Loucy (cell line): Measurements from ENCODE around the gene CNTN3.

Source experiments
- H2AFZ ChIP-seq: fragments of 200-600 bp; sonication (generic); 2 replicates; pipeline ENCODE4 v1.6.0; 2016; ENCODE audit warnings: antibody characterized with exemption, mild to moderate bottlenecking, low read length, moderate library complexity
- H3F3A ChIP-seq: fragments of 200-600 bp; 2 replicates; pipeline ENCODE4 v1.6.0; 2016; ENCODE audit warnings: antibody characterized with exemption, low read depth, mild to moderate bottlenecking
- H3K27me3 ChIP-seq: fragments of 200-600 bp; sonication (generic); 2 replicates; pipeline ENCODE4 v1.6.1; 2014; ENCODE audit warnings: low read length, mild to moderate bottlenecking; ENCODE audit not compliant: insufficient read depth, poor library complexity, severe bottlenecking
- H3K36me3 ChIP-seq: fragments of 200-600 bp; sonication (generic); 2 replicates; pipeline ENCODE4 v1.6.1; 2016; ENCODE audit warnings: low read length; ENCODE audit not compliant: insufficient read depth
- H3K4me1 ChIP-seq: fragments of 200-600 bp; sonication (generic); 2 replicates; pipeline ENCODE4 v1.5.1; 2014; ENCODE audit warnings: low read length, mild to moderate bottlenecking; ENCODE audit not compliant: insufficient read depth, poor library complexity, severe bottlenecking
- H3K4me2 ChIP-seq: fragments of 200-600 bp; sonication (generic); 2 replicates; pipeline ENCODE4 v1.6.0; 2014; ENCODE audit warnings: antibody characterized with exemption, low read length, low read depth, mild to moderate bottlenecking; ENCODE audit not compliant: poor library complexity, severe bottlenecking
- H3K4me3 ChIP-seq: fragments of 200-600 bp; sonication (generic); 2 replicates; pipeline ENCODE4 v1.5.1; 2014; ENCODE audit warnings: low read length, mild to moderate bottlenecking, mixed read lengths; ENCODE audit not compliant: poor library complexity, severe bottlenecking
- H3K79me2 ChIP-seq: fragments of 200-600 bp; sonication (generic); 2 replicates; pipeline ENCODE4 v1.6.1; 2014; ENCODE audit warnings: low read length; ENCODE audit not compliant: insufficient read depth
- H3K9ac ChIP-seq: fragments of 200-600 bp; sonication (generic); 2 replicates; pipeline ENCODE4 v1.6.0; 2014; ENCODE audit warnings: mild to moderate bottlenecking, low read depth, low read length, moderate library complexity; ENCODE audit not compliant: poor library complexity, severe bottlenecking
- H3K9me2 ChIP-seq: fragments of 200-600 bp; sonication (generic); replicated peaks from 2 replicates; pipeline ENCODE4 v1.6.1; 2016; ENCODE audit warnings: low read depth, low read length, mixed read lengths
- H3K9me3 ChIP-seq: fragments of 200-600 bp; sonication (generic); 2 replicates; pipeline ENCODE4 v1.6.1; 2014; ENCODE audit warnings: mild to moderate bottlenecking, antibody characterized with exemption, low read length, low read depth; ENCODE audit not compliant: insufficient read depth
- H4K20me1 ChIP-seq: fragments of 200-600 bp; sonication (generic); 2 replicates; pipeline ENCODE4 v1.6.0; 2014; ENCODE audit warnings: antibody characterized with exemption, low read length, mild to moderate bottlenecking; ENCODE audit not compliant: insufficient read depth, poor library complexity, severe bottlenecking
- EZH2phosphoT487 ChIP-seq: fragments of 200-600 bp; IDR thresholded peaks from 2 replicates; pipeline ENCODE4 v1.6.1; 2018; ENCODE audit warnings: antibody characterized with exemption, mild to moderate bottlenecking, moderate library complexity, borderline replicate concordance
- TF ChIP-seq, protein P1 (sequence below): fragments of 200-600 bp; sonication (generic); conservative IDR thresholded peaks from 2 replicates; pipeline ENCODE4 v1.5.1; 2014; ENCODE audit warnings: mild to moderate bottlenecking, antibody characterized with exemption, low read length

Gene CNTN3

GRCh38 chr3:74575857-74576256, 38.6 kb downstream of the CNTN3 start:
- no peak overlapping the region for H3K9ac ChIP-seq
- no peaks in the 10 kb centered on the region for H3K9me3 ChIP-seq
- no peaks in the 10 kb centered on the region for H3K36me3 ChIP-seq
- TF ChIP-seq, protein P1, sequence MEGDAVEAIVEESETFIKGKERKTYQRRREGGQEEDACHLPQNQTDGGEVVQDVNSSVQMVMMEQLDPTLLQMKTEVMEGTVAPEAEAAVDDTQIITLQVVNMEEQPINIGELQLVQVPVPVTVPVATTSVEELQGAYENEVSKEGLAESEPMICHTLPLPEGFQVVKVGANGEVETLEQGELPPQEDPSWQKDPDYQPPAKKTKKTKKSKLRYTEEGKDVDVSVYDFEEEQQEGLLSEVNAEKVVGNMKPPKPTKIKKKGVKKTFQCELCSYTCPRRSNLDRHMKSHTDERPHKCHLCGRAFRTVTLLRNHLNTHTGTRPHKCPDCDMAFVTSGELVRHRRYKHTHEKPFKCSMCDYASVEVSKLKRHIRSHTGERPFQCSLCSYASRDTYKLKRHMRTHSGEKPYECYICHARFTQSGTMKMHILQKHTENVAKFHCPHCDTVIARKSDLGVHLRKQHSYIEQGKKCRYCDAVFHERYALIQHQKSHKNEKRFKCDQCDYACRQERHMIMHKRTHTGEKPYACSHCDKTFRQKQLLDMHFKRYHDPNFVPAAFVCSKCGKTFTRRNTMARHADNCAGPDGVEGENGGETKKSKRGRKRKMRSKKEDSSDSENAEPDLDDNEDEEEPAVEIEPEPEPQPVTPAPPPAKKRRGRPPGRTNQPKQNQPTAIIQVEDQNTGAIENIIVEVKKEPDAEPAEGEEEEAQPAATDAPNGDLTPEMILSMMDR: no peak
- TF ChIP-seq EZH2phosphoT487: no peak
- H3K9me2 ChIP-seq: no peaks in the 10 kb centered on the region
- no peaks in the 10 kb centered on the region for H4K20me1 ChIP-seq
- H3F3A ChIP-seq: no peaks in the 10 kb centered on the region
- H3K4me2 ChIP-seq: no peak overlapping the region
- no peak overlapping the region for H2AFZ ChIP-seq
- H3K4me3 ChIP-seq: no peak overlapping the region
- no peaks in the 10 kb centered on the region for H3K79me2 ChIP-seq
- no peaks in the 10 kb centered on the region for H3K4me1 ChIP-seq
- no peaks in the 10 kb centered on the region for H3K27me3 ChIP-seq

GRCh38 chr3:74571118-74571517, 43.3 kb downstream of the CNTN3 start:
- no peak overlapping the region for H3K4me3 ChIP-seq
- no peak overlapping the region for H2AFZ ChIP-seq
- no peaks in the 10 kb centered on the region for H3K9me3 ChIP-seq
- H3K79me2 ChIP-seq: no peaks in the 10 kb centered on the region
- H3K9me2 ChIP-seq: no peaks in the 10 kb centered on the region
- no peak overlapping the region for H3K9ac ChIP-seq
- TF ChIP-seq, protein P1: no peak
- TF ChIP-seq EZH2phosphoT487: no peak
- no peaks in the 10 kb centered on the region for H3K4me1 ChIP-seq
- H4K20me1 ChIP-seq: no peaks in the 10 kb centered on the region
- H3K36me3 ChIP-seq: no peaks in the 10 kb centered on the region
- no peaks in the 10 kb centered on the region for H3F3A ChIP-seq
- no peaks in the 10 kb centered on the region for H3K27me3 ChIP-seq
- no peak overlapping the region for H3K4me2 ChIP-seq
